ENCODE results near the gene P3H3. TPM values are rescaled to one million over a fixed set of nuclear protein-coding genes. Genes with fewer than 3 reads are reported as not detected.

Gene P3H3
- total RNA-seq, 1 donor from 2014 or later: 30.6 TPM

DNA sequence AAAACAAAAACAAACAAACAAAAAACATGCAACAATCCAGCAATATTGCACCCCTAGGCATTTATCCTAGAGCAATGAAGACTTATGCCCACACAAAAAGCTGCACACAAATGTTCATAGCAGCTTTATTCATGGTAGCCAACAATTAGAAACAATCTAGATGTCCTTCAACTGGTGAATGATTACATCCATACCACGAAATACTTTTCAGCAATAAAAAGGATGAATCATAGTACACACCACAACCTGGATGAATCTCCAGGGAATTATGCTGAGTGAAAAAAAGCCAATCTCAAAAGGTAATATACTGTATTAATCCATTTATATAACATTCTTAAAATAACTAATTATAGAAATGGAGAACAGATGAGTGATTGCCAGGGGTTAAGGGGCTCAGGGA is 21.0 kb upstream of the P3H3 start:
- no peak for DNase-seq (ENCODE audit: low spot score, unreplicated experiment)
- Mint-ChIP-seq H3K4me3 (ENCODE audit: low read depth) (no peak overlapping the region), H3K9me3 (ENCODE audit: low read depth) (peaks cover 4% of the 10 kb centered on the region), H3K4me1 (ENCODE audit: low read depth) (peaks cover 3% of the 10 kb centered on the region), H3K27ac (no peak overlapping the region), H3K27me3 (peaks cover 17% of the 10 kb centered on the region), H3K36me3 (ENCODE audit: insufficient read depth) (peaks cover 2% of the 10 kb centered on the region)
- TF ChIP-seq, protein P1, sequence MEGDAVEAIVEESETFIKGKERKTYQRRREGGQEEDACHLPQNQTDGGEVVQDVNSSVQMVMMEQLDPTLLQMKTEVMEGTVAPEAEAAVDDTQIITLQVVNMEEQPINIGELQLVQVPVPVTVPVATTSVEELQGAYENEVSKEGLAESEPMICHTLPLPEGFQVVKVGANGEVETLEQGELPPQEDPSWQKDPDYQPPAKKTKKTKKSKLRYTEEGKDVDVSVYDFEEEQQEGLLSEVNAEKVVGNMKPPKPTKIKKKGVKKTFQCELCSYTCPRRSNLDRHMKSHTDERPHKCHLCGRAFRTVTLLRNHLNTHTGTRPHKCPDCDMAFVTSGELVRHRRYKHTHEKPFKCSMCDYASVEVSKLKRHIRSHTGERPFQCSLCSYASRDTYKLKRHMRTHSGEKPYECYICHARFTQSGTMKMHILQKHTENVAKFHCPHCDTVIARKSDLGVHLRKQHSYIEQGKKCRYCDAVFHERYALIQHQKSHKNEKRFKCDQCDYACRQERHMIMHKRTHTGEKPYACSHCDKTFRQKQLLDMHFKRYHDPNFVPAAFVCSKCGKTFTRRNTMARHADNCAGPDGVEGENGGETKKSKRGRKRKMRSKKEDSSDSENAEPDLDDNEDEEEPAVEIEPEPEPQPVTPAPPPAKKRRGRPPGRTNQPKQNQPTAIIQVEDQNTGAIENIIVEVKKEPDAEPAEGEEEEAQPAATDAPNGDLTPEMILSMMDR (IDR thresholded peaks at IDR 0.05; ENCODE audit: unreplicated experiment): no peak

GRCh38 chr12:6809056-6809455 is 19.2 kb upstream of the P3H3 start:
- TF ChIP-seq, protein P1 (IDR thresholded peaks at IDR 0.05; ENCODE audit: unreplicated experiment): no peak
- peaks cover 26% of the 10 kb centered on the region for H3K27me3 Mint-ChIP-seq

GRCh38 chr12:6810758-6811157 is 17.4 kb upstream of the P3H3 start:
- Mint-ChIP-seq H3K4me3 (ENCODE audit: low read depth) (no peak overlapping the region), H3K27me3 (peaks cover 41% of the 10 kb centered on the region), H3K27ac (peak overlapping the region; percentile 10), H3K9me3 (ENCODE audit: low read depth) (no peaks in the 10 kb centered on the region), H3K4me1 (ENCODE audit: low read depth) (peaks cover 3% of the 10 kb centered on the region), H3K36me3 (ENCODE audit: insufficient read depth) (no peaks in the 10 kb centered on the region)
- TF ChIP-seq, protein P1 (IDR thresholded peaks at IDR 0.05; ENCODE audit: unreplicated experiment): no peak
- no peak for DNase-seq (ENCODE audit: low spot score, unreplicated experiment)

More at GRCh38 chr12:6809056-6809455, 19.2 kb upstream of the P3H3 start:
- no peak overlapping the region for H3K27ac Mint-ChIP-seq
- no peak overlapping the region for H3K4me3 Mint-ChIP-seq (ENCODE audit: low read depth)
- peaks cover 3% of the 10 kb centered on the region for H3K4me1 Mint-ChIP-seq (ENCODE audit: low read depth)
- peaks cover 2% of the 10 kb centered on the region for H3K9me3 Mint-ChIP-seq (ENCODE audit: low read depth)
- peaks cover 1% of the 10 kb centered on the region for H3K36me3 Mint-ChIP-seq (ENCODE audit: insufficient read depth)
- no peak for DNase-seq (ENCODE audit: low spot score, unreplicated experiment)

- Mint-ChIP-seq H3K36me3 (ENCODE audit: insufficient read depth) (no peaks in the 10 kb centered on the region), H3K4me3 (ENCODE audit: low read depth) (no peak overlapping the region), H3K9me3 (ENCODE audit: low read depth) (no peaks in the 10 kb centered on the region), H3K4me1 (ENCODE audit: low read depth) (peaks cover 8% of the 10 kb centered on the region), H3K27ac (no peak overlapping the region), H3K27me3 (peaks cover 48% of the 10 kb centered on the region)
- TF ChIP-seq, protein P1 (IDR thresholded peaks at IDR 0.05; ENCODE audit: unreplicated experiment): no peak
- no peak for DNase-seq (ENCODE audit: low spot score, unreplicated experiment)
Measured at GRCh38 chr12:6813363-6813762, 14.8 kb upstream of the P3H3 start.

- Mint-ChIP-seq H3K27me3 (peaks cover 47% of the 10 kb centered on the region), H3K4me3 (ENCODE audit: low read depth) (no peak overlapping the region)
- TF ChIP-seq, protein P1 (IDR thresholded peaks at IDR 0.05; ENCODE audit: unreplicated experiment): no peak
Measured at GRCh38 chr12:6816598-6816997, 11.6 kb upstream of the P3H3 start.

More at GRCh38 chr12:6816598-6816997, 11.6 kb upstream of the P3H3 start:
- Mint-ChIP-seq H3K4me1 (ENCODE audit: low read depth) (peaks cover 21% of the 10 kb centered on the region), H3K27ac (no peak overlapping the region), H3K36me3 (ENCODE audit: insufficient read depth) (no peaks in the 10 kb centered on the region), H3K9me3 (ENCODE audit: low read depth) (no peaks in the 10 kb centered on the region)
- no peak for DNase-seq (ENCODE audit: low spot score, unreplicated experiment)
